Osteocyte (in vitro differentiated cells): ENCODE measurements around the gene ANKS4B. TPM values are rescaled to one million over a fixed set of nuclear protein-coding genes. Genes with fewer than 3 reads are reported as not detected.

ENCODE experiments used
- DNase-seq: peaks from one replicate; pipeline ENCODE4 v3.0.0; 2021; ENCODE audit warnings: mixed read lengths; ENCODE audit not compliant: unreplicated experiment; ENCODE audit errors: extremely low spot score
- H3K27ac Mint-ChIP-seq: one replicate; pipeline ENCODE4 v1.8.0; 2021; ENCODE audit warnings: mild to moderate bottlenecking, mixed read lengths; ENCODE audit not compliant: unreplicated experiment
- H3K27me3 Mint-ChIP-seq: one replicate; pipeline ENCODE4 v1.8.0; 2021; ENCODE audit warnings: mixed read lengths; ENCODE audit not compliant: unreplicated experiment
- H3K36me3 Mint-ChIP-seq: one replicate; pipeline ENCODE4 v1.8.0; 2021; ENCODE audit warnings: mixed read lengths; ENCODE audit not compliant: unreplicated experiment
- H3K4me1 Mint-ChIP-seq: one replicate; pipeline ENCODE4 v1.8.0; 2021; ENCODE audit warnings: mixed read lengths; ENCODE audit not compliant: unreplicated experiment
- H3K4me3 Mint-ChIP-seq: one replicate; pipeline ENCODE4 v1.8.0; 2021; ENCODE audit warnings: mild to moderate bottlenecking, moderate library complexity, mixed read lengths; ENCODE audit not compliant: unreplicated experiment
- H3K9me3 Mint-ChIP-seq: one replicate; pipeline ENCODE4 v1.8.0; 2021; ENCODE audit warnings: mixed read lengths; ENCODE audit not compliant: unreplicated experiment
- CTCF ChIP-seq: fragments of 200-600 bp; sonication (generic); IDR thresholded peaks from 2 replicates; pipeline ENCODE4 v1.5.0; 2021; ENCODE audit warnings: antibody characterized with exemption, mild to moderate bottlenecking, moderate library complexity
- total RNA-seq: library from RNA; stranded (reverse); gene quantifications from 2 replicates; pipeline ENCODE4 v1.2.1, GENCODE V29; 2021

The ANKS4B gene
- total RNA-seq, 1 donor from 2014 or later: not detected

GRCh38 chr16:21262779-21263639, 29.5 kb downstream of the ANKS4B start:
- no peaks in the 10 kb centered on the region for H3K9me3 Mint-ChIP-seq
- H3K27me3 Mint-ChIP-seq: peaks cover 5% of the 10 kb centered on the region
- no peak for TF ChIP-seq CTCF
- H3K27ac Mint-ChIP-seq: no peak overlapping the region
- no peak overlapping the region for H3K4me3 Mint-ChIP-seq
- no peaks in the 10 kb centered on the region for H3K36me3 Mint-ChIP-seq
- peaks cover 11% of the 10 kb centered on the region for H3K4me1 Mint-ChIP-seq
- DNase-seq: no peak

- Mint-ChIP-seq H3K27ac (peak overlapping the region; percentile 2), H3K4me3 (no peak overlapping the region), H3K4me1 (peaks cover 11% of the 10 kb centered on the region), H3K36me3 (no peaks in the 10 kb centered on the region), H3K27me3 (peaks cover 5% of the 10 kb centered on the region), H3K9me3 (no peaks in the 10 kb centered on the region)
- TF ChIP-seq CTCF: no peak
- DNase-seq: no peak
Measured at GRCh38 chr16:21263640-21264570, 30.4 kb downstream of the ANKS4B start.

GRCh38 chr16:21264571-21265036, 31.1 kb downstream of the ANKS4B start:
- H3K27ac Mint-ChIP-seq: no peak overlapping the region
- TF ChIP-seq CTCF: no peak
- no peak for DNase-seq
- H3K9me3 Mint-ChIP-seq: no peaks in the 10 kb centered on the region
- H3K4me3 Mint-ChIP-seq: no peak overlapping the region
- no peaks in the 10 kb centered on the region for H3K36me3 Mint-ChIP-seq
- H3K27me3 Mint-ChIP-seq: peaks cover 9% of the 10 kb centered on the region
- peaks cover 11% of the 10 kb centered on the region for H3K4me1 Mint-ChIP-seq

GRCh38 chr16:21265104-21265837, 31.8 kb downstream of the ANKS4B start:
- Mint-ChIP-seq H3K27ac (no peak overlapping the region), H3K36me3 (no peaks in the 10 kb centered on the region), H3K27me3 (peaks cover 9% of the 10 kb centered on the region), H3K4me3 (no peak overlapping the region), H3K9me3 (no peaks in the 10 kb centered on the region), H3K4me1 (peaks cover 11% of the 10 kb centered on the region)
- DNase-seq: no peak
- TF ChIP-seq CTCF: no peak
